Kasumi-1 (cell line): ENCODE data around the gene SRPRB.
"Not testable (repeated sequence)": the region's sequence is repeated elsewhere in the genome, so short reads cannot be mapped to it uniquely, and the experiment has no call there.

Experiments used
- DNase-seq, 2 experiments: peaks; one replicate each; lab custom pipeline; 2025; lab: John Stamatoyannopoulos, UW

SRPRB gene

DNA sequence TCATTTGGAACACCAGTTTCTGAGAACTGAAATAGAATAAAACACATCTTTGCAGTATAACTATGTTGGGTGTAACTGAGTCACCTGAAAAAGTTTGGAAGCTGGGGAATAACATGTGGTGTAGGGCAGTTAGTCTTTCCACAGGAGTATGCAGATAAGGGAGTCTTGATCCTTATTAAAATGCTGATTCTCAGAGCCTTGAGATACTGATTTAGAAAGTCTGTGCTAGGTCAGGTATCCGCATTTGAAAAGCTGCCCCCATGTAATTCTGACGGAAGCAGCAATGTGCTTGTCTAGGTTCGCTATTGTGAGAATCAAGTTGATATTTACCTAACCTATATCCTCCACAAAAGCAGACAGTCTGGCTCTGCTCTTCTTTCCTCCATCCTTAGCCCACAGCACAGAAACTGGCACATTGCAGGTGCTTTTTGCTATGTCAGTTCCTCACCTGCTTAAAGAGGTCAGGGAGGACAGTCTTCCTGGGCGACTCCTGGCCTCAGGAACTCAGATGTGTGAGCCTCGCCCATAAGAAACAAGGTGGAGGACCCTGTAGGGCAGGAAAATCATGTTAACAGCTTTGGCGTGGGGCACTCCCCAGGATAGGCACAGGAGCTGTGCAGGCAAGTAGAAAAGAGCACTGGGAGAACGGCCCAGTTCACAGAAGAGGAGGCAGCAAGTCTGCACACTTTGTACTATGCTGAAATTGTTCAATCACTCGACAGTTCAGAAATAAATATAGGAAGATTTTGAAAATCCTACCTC lies 27.6 kb upstream of the SRPRB start:
- DNase-seq = no peak

DNA sequence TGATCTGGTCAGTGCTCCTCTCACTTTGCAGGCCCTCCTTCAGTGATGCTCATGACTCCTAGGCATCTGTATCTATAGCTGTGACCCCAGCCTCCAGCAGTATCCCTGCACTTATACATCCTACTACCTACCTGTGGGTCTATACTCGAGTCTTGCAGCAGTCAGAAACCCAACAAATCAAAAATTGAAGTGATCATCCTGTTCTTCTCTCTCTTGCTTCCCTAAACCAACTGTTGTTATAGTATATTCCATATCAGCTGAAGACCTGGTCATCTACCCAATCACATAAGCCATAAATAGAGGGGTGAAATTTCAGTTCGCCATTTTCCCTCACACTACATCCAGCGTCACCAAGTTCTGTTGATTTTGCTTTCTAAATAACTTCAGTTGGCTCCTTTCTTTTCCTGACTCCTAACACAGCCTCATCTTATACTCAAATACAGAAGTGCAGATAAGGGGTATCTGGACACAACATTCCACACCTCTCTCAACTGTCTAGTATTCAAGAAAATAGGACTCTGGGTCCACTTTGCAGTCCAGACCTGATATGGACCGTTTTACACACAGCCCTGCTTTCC lies 25.9 kb upstream of the SRPRB start:
- DNase-seq = no peak

- not testable (repeated sequence) for DNase-seq
Observed at GRCh38 chr3:133780756-133781155, 24.9 kb upstream of the SRPRB start.

DNA sequence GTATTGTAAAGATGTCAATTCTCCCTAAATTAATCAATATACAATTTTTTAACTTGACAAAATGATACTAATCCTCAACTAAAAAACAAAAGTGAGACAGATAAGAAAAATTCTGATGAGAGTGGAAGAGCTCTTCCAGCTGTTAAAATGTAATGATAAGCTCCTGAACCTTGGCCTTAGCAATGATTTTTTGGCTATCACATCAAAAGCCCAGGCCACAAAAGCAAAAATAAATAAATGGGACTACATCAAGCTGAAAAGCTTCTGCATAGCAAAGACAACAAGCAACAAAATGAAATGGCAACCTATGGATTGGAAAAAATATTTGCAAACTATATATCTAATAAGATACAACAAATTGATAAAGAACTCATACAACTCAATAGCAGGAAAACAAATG lies 24.0 kb upstream of the SRPRB start:
- DNase-seq = no peak

DNA sequence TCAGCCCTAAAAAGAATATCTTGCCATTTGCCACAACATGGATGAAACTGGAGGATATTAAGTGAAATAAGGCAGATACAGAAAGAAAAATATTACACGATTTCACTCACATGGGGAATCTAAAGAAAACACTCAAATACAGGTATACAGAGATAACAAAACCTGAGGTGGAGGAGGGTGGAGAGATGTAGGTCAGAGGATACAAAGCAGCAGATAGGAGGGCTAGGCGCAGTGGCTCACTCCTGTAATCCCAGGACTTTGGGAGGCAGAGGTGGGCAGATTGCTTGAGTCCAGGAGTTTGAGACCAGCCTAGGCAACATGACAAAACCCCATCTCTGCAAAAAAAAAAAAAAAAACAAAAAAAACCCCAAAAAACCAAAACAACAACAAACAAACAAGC lies 23.2 kb upstream of the SRPRB start:
- DNase-seq = no peak

DNA sequence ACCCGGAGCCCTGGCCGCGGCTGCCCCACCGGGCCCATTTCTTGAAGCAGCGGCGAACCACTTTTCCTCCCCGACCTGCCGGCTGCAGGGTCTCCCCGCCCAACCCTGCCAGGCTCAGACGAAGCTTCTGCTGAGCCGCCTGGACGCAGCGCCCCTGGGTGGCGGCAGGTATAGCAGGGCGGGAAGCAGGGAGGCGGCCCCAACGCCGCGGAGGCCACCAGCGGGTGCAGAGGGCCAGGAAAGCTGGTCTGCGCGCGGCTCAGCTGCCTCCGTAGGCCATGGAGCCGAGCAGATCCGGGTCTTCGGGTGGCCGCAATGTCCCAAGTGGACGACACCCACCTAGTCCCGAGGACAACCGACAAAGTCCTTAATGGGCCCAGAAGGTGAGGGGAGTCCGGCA lies 21.9 kb upstream of the SRPRB start:
- no peak for DNase-seq

DNA sequence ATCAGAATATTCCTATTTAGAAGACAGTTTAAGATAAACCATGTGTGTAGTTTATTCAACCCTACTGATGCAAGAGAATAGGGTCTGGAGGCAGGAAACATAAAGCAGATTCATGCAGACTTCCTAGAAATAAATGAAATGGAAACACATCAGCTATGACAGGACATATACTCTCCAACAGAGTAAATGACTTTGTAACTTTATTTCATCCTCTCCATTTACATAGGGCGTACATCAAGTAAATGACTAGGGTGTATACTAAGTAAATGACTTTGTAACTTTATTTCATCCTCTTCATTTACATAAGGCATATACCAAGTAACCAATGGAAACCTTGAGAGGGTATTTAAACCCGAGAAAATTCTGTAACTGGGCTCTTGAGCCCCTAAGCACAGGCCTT lies 17.6 kb upstream of the SRPRB start:
- no peak for DNase-seq

- DNase-seq = peak in 1 of 2 experiments; percentile 15
Observed at GRCh38 chr3:133792171-133792763, 13.3 kb upstream of the SRPRB start.

GRCh38 chr3:133797396-133798105 lies 8.1 kb upstream of the SRPRB start:
- no peak for DNase-seq

DNA sequence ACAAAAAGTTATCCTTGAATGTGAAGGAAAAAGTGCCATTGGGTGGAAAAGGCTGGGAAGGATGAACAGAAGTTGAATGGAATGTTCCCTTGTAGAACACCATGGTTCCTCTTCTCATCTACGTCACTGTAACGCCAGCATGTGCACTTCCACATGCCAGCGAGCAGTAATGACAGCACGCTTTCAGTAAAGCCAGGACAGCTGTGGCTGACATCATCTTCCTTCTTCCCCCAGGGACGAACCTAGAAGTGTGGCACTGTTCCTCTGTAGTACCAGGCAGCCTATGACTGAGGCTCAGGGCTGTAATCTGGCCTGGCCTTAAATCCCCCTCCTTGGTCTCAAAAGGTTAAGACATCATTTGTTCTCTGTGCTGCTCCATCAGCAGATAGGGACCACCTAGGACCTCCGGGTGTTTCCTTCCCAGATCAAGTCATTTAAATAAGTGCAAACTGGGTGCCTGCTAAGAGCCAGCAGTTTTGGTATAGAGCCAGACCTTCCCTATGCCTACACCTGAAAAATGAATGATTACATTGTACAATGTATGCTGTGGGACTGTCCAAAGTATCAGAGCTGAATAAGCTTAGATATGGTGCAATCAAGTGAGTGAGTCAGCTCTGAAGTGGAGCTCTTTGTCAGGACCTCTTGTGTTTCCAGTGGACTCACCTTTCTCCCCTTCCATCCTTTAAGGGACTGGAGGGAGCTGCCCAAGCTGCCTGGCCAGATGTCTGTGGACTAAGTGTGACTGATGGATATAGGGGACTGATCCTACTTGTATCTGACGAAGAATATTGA lies 5.6 kb upstream of the SRPRB start:
- DNase-seq = no peak

DNA sequence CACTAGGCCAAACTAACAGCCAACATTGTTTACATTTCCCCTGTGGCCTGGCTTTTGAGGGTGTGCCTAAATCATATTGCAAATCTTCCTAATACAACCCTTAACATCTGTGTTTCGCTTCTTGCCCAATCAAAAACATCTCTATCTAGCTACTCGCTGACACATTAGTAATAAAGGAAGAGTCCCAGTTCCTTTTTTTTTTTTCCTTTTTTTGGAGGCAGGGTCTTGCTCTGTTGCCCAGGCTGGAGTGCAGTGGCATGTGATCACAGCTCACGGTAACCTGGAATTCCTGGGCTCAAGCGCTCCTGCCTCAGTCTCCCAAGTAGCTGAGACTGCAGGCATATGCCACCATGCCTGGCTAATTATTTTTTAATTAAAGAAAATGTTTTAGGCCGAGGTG lies 2.1 kb upstream of the SRPRB start:
- no peak for DNase-seq

- DNase-seq = no peak
Observed at GRCh38 chr3:133804896-133805295, 719 bp upstream of the SRPRB start.

GRCh38 chr3:133805384-133805701 lies 272 bp upstream of the SRPRB start:
- DNase-seq = no peak

GRCh38 chr3:133812872-133813271 lies 7.3 kb downstream of the SRPRB start:
- no peak for DNase-seq

GRCh38 chr3:133815386-133815785 lies 9.8 kb downstream of the SRPRB start:
- no peak for DNase-seq

- no peak for DNase-seq
Observed at GRCh38 chr3:133820129-133820528, 14.5 kb downstream of the SRPRB start.

GRCh38 chr3:133820889-133821675 lies 15.5 kb downstream of the SRPRB start:
- DNase-seq = no peak

DNA sequence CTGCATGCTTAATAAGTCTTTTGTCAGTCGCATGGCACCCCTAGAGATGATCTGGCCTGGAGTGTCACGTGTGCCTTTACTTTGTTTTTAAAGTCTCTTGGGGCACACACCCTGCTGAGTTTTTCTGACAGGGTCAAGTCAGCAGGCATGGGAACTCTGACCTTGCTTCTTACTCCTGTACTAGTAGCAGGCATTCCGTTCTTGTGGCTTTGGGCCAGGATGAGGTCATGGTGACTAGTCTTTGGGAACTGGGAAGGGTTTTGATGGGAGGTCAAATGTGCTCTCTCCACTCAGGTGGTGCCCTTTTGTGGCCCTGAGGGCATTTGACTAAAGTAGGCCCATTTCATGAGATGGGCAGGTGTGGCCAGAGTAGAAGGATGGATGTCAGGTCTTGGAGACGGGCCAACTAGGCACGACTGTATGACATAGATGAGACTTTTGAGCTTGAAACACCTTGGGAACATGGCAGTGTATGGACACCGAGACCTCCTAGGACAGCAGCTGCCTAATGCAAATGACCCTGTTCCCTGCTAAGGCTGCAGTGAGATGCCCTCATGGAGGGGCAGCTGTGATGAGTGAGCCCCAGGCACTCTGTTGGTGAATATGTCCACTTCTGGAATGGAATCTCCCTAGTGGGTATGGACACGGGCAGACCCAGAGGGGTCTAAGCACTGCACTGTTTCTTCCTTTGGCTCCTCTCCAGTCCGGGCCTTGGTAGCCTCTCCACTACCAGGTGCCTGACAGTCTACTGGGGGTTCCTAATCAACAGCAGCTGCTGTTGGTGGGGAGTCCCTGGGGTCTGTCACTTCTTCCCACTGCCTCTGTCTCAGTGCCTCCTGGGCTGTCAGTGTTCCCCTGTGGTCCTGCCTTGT lies 16.4 kb downstream of the SRPRB start:
- peak; percentile 17 to 38 for DNase-seq

- no peak for DNase-seq
Observed at GRCh38 chr3:133824961-133825485, 19.4 kb downstream of the SRPRB start.
